BE2C (cell line): ENCODE results near the gene ILF3.

Experiments
- DNase-seq: peaks from one replicate; pipeline ENCODE4 v3.0.0-alpha.2; 2020
- H3K27me3 ChIP-seq: fragments of 250-450 bp; sonication (Bioruptor Pico); 2 replicates; pipeline ENCODE4 v1.5.1; 2020; ENCODE audit warnings: mild to moderate bottlenecking
- H3K36me3 ChIP-seq: fragments of 250-450 bp; sonication (Bioruptor Pico); 2 replicates; pipeline ENCODE4 v1.5.1; 2020; ENCODE audit warnings: mild to moderate bottlenecking
- H3K4me1 ChIP-seq: fragments of 250-450 bp; sonication (Bioruptor Pico); 2 replicates; pipeline ENCODE4 v1.5.1; 2020
- H3K4me3 ChIP-seq: 2 replicates; pipeline ENCODE4 v1.5.1; 2011; ENCODE audit warnings: low read depth, low read length
- H3K9me3 ChIP-seq: fragments of 250-450 bp; sonication (Bioruptor Pico); 2 replicates; pipeline ENCODE4 v1.5.1; 2020
- TF ChIP-seq, protein P1 (sequence below): IDR thresholded peaks from 2 replicates; pipeline ENCODE4 v1.5.1; 2012; ENCODE audit warnings: mild to moderate bottlenecking, low read depth, low read length

The ILF3 gene

GRCh38 chr19:10683064-10683426 lies 28.9 kb downstream of the ILF3 start:
- Histone ChIP-seq H3K27me3 (no peaks in the 10 kb centered on the region), H3K4me3 (no peak overlapping the region), H3K4me1 (no peaks in the 10 kb centered on the region), H3K9me3 (no peaks in the 10 kb centered on the region), H3K36me3 (peaks cover 96% of the 10 kb centered on the region)
- no peak for DNase-seq
- TF ChIP-seq, protein P1, sequence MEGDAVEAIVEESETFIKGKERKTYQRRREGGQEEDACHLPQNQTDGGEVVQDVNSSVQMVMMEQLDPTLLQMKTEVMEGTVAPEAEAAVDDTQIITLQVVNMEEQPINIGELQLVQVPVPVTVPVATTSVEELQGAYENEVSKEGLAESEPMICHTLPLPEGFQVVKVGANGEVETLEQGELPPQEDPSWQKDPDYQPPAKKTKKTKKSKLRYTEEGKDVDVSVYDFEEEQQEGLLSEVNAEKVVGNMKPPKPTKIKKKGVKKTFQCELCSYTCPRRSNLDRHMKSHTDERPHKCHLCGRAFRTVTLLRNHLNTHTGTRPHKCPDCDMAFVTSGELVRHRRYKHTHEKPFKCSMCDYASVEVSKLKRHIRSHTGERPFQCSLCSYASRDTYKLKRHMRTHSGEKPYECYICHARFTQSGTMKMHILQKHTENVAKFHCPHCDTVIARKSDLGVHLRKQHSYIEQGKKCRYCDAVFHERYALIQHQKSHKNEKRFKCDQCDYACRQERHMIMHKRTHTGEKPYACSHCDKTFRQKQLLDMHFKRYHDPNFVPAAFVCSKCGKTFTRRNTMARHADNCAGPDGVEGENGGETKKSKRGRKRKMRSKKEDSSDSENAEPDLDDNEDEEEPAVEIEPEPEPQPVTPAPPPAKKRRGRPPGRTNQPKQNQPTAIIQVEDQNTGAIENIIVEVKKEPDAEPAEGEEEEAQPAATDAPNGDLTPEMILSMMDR, result no peak

DNA sequence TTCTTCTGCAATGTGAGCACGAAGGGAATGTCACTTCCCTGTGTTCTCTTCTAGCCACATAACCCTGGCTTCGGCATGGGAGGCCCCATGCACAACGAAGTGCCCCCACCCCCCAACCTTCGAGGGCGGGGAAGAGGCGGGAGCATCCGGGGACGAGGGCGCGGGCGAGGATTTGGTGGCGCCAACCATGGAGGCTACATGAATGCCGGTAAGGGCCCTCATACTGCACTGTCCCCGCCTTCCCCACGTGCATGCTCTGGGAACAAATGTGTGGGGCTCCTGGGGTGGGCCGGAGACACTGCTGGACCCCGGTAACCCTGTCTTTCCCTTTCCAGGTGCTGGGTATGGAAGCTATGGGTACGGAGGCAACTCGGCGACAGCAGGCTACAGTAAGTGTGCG lies 29.4 kb downstream of the ILF3 start:
- Histone ChIP-seq H3K4me1 (no peaks in the 10 kb centered on the region), H3K36me3 (peaks cover 96% of the 10 kb centered on the region), H3K27me3 (no peaks in the 10 kb centered on the region), H3K9me3 (no peaks in the 10 kb centered on the region), H3K4me3 (no peak overlapping the region)
- TF ChIP-seq, protein P1, result no peak
- DNase-seq, result no peak

- Histone ChIP-seq H3K4me1 (no peaks in the 10 kb centered on the region), H3K9me3 (no peaks in the 10 kb centered on the region), H3K27me3 (no peaks in the 10 kb centered on the region), H3K4me3 (no peak overlapping the region), H3K36me3 (peaks cover 96% of the 10 kb centered on the region)
- TF ChIP-seq, protein P1, result no peak
- DNase-seq, result no peak
These were observed 31.1 kb downstream of the ILF3 start for GRCh38 chr19:10685210-10685609.

DNA sequence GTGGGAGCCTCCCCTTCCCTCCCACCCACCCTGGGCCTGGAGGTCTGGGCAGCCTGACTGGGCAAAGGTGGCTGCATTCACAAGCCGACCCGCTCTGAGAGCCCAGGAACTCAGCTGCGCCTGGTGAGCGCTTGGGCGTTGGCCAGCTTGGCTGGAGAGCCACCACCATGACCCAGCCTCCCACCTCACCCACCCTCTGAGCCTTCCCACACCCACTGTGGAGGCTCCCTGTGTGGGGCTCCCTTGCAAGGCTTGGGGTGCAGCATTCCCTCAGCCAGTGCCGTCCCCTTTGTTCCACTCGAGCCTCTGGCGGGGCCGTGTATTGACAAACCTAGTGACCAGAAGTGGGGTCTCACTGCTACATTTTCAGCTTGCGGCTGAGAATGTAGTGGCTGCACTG lies 32.0 kb downstream of the ILF3 start:
- H3K27me3 ChIP-seq, result no peaks in the 10 kb centered on the region
- H3K4me3 ChIP-seq, result no peak overlapping the region
- H3K36me3 ChIP-seq, result peaks cover 96% of the 10 kb centered on the region
- H3K4me1 ChIP-seq, result no peaks in the 10 kb centered on the region
- TF ChIP-seq, protein P1, result no peak
- DNase-seq, result no peak
- no peaks in the 10 kb centered on the region for H3K9me3 ChIP-seq

DNA sequence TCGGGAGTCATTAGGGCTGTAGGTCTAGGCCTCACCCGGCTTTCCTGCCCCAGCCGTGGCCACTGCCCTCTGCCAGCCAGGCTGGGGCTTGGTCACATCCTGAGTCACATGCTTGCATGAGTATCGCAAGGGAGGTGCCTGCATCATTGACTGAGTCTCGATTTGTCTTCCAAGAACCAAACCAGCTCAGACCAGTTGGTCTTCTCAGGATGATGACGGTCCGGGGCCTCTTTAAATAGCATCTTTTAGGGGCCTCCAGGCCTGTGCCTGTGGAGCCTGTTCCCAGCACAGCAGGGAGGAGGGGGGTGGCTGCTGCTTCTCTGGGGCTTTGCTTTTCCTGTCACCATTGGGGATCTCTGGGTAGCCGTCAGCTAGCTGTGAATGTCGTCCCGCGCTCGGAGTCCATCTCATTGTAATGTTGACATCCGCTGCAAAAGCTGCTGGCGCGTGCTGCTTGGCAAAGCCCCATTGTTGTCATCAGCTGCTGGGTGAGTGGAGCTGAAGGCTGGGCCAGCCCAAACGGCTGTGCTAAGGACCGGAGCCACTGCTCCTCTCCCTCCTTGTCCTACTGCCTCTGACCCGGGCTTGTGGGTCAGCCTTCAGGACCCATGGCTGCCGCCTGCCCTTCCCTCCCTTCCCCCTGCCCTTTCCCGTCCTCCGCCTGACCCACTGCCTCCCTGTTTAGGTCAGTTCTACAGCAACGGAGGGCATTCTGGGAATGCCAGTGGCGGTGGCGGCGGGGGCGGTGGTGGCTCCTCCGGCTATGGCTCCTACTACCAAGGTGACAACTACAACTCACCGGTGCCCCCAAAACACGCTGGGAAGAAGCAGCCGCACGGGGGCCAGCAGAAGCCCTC lies 32.7 kb downstream of the ILF3 start:
- H3K4me3 ChIP-seq, result no peak overlapping the region
- no peak for DNase-seq
- no peaks in the 10 kb centered on the region for H3K27me3 ChIP-seq
- H3K4me1 ChIP-seq, result no peaks in the 10 kb centered on the region
- H3K36me3 ChIP-seq, result peaks cover 96% of the 10 kb centered on the region
- no peaks in the 10 kb centered on the region for H3K9me3 ChIP-seq
- TF ChIP-seq, protein P1, result no peak

DNA sequence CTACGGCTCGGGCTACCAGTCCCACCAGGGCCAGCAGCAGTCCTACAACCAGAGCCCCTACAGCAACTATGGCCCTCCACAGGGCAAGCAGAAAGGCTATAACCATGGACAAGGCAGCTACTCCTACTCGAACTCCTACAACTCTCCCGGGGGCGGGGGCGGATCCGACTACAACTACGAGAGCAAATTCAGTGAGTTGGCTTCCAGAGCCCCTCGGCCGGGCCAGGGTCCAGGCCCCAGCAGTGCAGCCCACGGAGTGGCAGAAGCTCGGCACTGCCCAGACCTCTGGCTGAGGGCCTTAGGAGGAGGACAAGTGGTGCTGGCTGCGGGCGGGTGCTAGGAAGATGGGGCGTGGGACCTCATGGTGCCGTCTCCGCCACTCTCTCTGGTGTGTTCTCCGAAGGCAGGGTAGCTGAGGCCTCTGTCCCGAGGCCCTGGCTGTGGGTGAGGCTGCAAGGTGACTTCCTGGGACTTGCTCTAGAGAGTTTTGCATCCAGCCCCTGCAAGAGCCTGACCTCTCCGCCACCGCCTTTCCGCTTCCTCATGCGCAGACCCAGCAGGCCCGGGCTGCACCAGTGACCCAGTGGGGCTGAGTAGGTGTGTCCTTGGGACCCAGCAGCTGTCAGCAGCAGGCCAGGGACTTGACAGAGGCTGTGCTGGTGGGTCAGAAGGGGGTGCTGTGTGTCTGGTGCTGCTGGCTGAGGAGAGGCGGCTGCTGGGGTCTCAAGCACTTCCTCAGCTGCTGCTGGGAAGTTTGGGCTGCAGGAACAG lies 33.6 kb downstream of the ILF3 start:
- Histone ChIP-seq H3K36me3 (peaks cover 96% of the 10 kb centered on the region), H3K9me3 (no peaks in the 10 kb centered on the region), H3K27me3 (no peaks in the 10 kb centered on the region), H3K4me1 (no peaks in the 10 kb centered on the region), H3K4me3 (no peak overlapping the region)
- TF ChIP-seq, protein P1, result no peak
- no peak for DNase-seq
